ENCODE results near the gene NUP188. TPM values are rescaled to one million over a fixed set of nuclear protein-coding genes. Genes with fewer than 3 reads are reported as not detected.

NUP188 gene
- total and polyA plus RNA-seq, 2 of the 4 experiments (the other 2 are of a cell fraction), result 53.0 to 59.1 TPM

DNA sequence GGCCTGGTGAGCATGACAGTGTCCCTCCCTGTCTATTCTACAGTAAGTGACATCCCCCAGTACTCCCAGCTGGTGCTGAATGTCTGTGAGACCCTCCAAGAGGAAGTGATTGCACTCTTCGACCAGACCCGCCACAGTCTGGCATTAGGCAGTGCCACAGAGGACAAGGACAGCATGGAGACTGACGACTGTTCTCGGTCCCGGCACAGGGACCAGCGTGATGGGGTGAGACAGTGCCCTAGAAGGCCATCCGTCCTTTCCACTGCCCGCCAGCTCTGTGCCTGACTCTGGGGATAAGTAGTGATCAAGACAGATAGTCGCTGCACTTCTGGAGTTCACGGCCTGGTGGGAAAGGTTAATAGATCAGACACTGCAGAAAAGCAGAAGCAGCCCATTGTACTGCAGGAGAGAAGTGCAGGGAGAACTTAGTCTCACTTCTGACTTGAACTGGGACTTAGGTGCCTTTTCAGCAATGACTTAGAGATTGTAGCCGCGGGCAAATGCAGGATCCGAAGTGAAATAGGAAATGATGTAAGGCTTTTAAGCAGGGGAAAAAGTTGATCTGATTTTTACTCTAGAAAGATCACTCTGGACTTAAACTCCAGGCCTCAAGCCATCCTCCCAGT is 52.2 kb downstream of the NUP188 start:
- in situ Hi-C loops (cut with MboI; ENCODE audit: low sequenced_read_pairs), result no loop called here
- H2BK120ac ChIP-seq (ENCODE audit: low read depth, low read length), result no peak overlapping the region
- ATAC-seq (ENCODE audit: low read depth), result no peak

More for the DNA sequence above, 52.2 kb downstream of the NUP188 start:
- Histone ChIP-seq H3K4me3 (ENCODE audit: insufficient read depth, low read depth, low read length) (no peak overlapping the region), H2AK5ac (ENCODE audit: low read depth, low read length) (no peak overlapping the region), H2AFZ (replicated peaks; ENCODE audit: low read length, poor library complexity) (no peak overlapping the region), H3K4ac (ENCODE audit: low read depth, low read length) (no peak overlapping the region), H3K79me1 (ENCODE audit: low read depth in 1 of 2, low read length in 2 of 2) (peaks cover 3 to 6% of the 10 kb centered on the region in 2 experiments; a peak in 3 of 4 replicates), H3K4me1 (ENCODE audit: control insufficient read depth, insufficient read depth, low read length) (no peaks in the 10 kb centered on the region), H3K4me2 (ENCODE audit: low read depth, low read length) (no peak overlapping the region), H2BK20ac (ENCODE audit: low read depth, low read length) (no peak overlapping the region), H3K56ac (ENCODE audit: extremely low read depth, insufficient read depth, low read length) (no peak overlapping the region), H3K27ac (ENCODE audit: insufficient read depth, low read length) (no peak overlapping the region), H3K9me3 (ENCODE audit: control insufficient read depth, insufficient read depth, low read length) (no peaks in the 10 kb centered on the region), H3K9ac (ENCODE audit: low read depth, low read length) (no peak overlapping the region), H3K14ac (replicated peaks; ENCODE audit: low read depth, low read length) (no peak overlapping the region), H2BK15ac (ENCODE audit: low read depth, low read length) (no peak overlapping the region), H3K23ac (ENCODE audit: low read depth, low read length) (no peak overlapping the region), H3K18ac (ENCODE audit: low read depth, low read length) (no peak overlapping the region), H3K36me3 (ENCODE audit: control insufficient read depth, insufficient read depth, low read length) (peaks cover 64% of the 10 kb centered on the region), H4K20me1 (ENCODE audit: insufficient read depth, low read length) (no peaks in the 10 kb centered on the region), H3K9me1 (ENCODE audit: insufficient read depth, low read length) (no peaks in the 10 kb centered on the region), H4K91ac (ENCODE audit: insufficient read depth, low read depth, low read length) (no peak overlapping the region), H3K27me3 (ENCODE audit: control insufficient read depth, insufficient read depth, low read length) (no peaks in the 10 kb centered on the region), H2AK9ac (replicated peaks; ENCODE audit: low read depth, low read length, poor library complexity) (no peak overlapping the region), H4K5ac (ENCODE audit: low read depth, low read length) (no peak overlapping the region), H4K8ac (ENCODE audit: low read depth in 2 of 2, low read length in 2 of 2) (no peak overlapping the region), H2BK5ac (ENCODE audit: low read depth, low read length, poor library complexity, severe bottlenecking) (no peak overlapping the region)
- TF ChIP-seq, protein P1, sequence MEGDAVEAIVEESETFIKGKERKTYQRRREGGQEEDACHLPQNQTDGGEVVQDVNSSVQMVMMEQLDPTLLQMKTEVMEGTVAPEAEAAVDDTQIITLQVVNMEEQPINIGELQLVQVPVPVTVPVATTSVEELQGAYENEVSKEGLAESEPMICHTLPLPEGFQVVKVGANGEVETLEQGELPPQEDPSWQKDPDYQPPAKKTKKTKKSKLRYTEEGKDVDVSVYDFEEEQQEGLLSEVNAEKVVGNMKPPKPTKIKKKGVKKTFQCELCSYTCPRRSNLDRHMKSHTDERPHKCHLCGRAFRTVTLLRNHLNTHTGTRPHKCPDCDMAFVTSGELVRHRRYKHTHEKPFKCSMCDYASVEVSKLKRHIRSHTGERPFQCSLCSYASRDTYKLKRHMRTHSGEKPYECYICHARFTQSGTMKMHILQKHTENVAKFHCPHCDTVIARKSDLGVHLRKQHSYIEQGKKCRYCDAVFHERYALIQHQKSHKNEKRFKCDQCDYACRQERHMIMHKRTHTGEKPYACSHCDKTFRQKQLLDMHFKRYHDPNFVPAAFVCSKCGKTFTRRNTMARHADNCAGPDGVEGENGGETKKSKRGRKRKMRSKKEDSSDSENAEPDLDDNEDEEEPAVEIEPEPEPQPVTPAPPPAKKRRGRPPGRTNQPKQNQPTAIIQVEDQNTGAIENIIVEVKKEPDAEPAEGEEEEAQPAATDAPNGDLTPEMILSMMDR (conservative IDR thresholded peaks at IDR 0.05; ENCODE audit: low read depth, low read length), result no peak
- TF ChIP-seq FOS (IDR thresholded peaks at IDR 0.05; ENCODE audit: low read depth, low read length) (no peak), NFE2L2 (IDR thresholded peaks at IDR 0.05; ENCODE audit: low read depth, low read length) (no peak), MXI1 (IDR thresholded peaks at IDR 0.05; ENCODE audit: borderline replicate concordance, low read depth, low read length) (no peak), RAD21 (IDR thresholded peaks at IDR 0.05; ENCODE audit: low read length) (no peak), RCOR1 (IDR thresholded peaks at IDR 0.05; ENCODE audit: insufficient replicate concordance, low read length) (no peak), RFX5 (IDR thresholded peaks at IDR 0.05; ENCODE audit: low read depth, low read length) (no peak), MAFK (IDR thresholded peaks at IDR 0.05; ENCODE audit: low read depth, low read length) (no peak), CEBPB (IDR thresholded peaks at IDR 0.05; ENCODE audit: low read depth, low read length) (no peak), MAZ (IDR thresholded peaks at IDR 0.05; ENCODE audit: borderline replicate concordance, low read depth, low read length) (no peak), BHLHE40 (IDR thresholded peaks at IDR 0.05; ENCODE audit: low read depth, low read length) (no peak), SMC3 (IDR thresholded peaks at IDR 0.05; ENCODE audit: low read depth, low read length) (no peak), CHD1 (IDR thresholded peaks at IDR 0.05; ENCODE audit: low read depth, low read length) (no peak), POLR2A (IDR thresholded peaks at IDR 0.05; ENCODE audit: low read depth, low read length) (no peak)
- TF ChIP-seq, protein P2, sequence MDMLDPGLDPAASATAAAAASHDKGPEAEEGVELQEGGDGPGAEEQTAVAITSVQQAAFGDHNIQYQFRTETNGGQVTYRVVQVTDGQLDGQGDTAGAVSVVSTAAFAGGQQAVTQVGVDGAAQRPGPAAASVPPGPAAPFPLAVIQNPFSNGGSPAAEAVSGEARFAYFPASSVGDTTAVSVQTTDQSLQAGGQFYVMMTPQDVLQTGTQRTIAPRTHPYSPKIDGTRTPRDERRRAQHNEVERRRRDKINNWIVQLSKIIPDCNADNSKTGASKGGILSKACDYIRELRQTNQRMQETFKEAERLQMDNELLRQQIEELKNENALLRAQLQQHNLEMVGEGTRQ (IDR thresholded peaks at IDR 0.05; ENCODE audit: low read depth, low read length), result no peak
- TF ChIP-seq, protein P3, sequence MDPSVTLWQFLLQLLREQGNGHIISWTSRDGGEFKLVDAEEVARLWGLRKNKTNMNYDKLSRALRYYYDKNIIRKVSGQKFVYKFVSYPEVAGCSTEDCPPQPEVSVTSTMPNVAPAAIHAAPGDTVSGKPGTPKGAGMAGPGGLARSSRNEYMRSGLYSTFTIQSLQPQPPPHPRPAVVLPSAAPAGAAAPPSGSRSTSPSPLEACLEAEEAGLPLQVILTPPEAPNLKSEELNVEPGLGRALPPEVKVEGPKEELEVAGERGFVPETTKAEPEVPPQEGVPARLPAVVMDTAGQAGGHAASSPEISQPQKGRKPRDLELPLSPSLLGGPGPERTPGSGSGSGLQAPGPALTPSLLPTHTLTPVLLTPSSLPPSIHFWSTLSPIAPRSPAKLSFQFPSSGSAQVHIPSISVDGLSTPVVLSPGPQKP (IDR thresholded peaks at IDR 0.05; ENCODE audit: borderline replicate concordance, low read depth, low read length), result no peak
- ChIA-PET CTCF (no interaction called here), POLR2A (ENCODE audit: unreplicated experiment) (no interaction called here)
- DNase-seq, result no peak
- intact Hi-C loops (cut with micrococcal nuclease), result no loop called here
- dilution Hi-C loops (cut with HindIII; ENCODE audit: low sequenced_read_pairs, unreplicated experiment), result no loop called here
- 85% methylated on average over 8 of the region's 13 CpGs; no CpG with 5 or more reads in 1 of the 2 experiments for WGBS, 2 experiments (ENCODE audit: extremely low coverage in 2 of 2, insufficient read length in 1 of 2)
- BruUV-seq (replicated peaks), result no TSS peak
